ENCODE data around the gene FLNB. TPM values are rescaled to one million over a fixed set of nuclear protein-coding genes. Genes with fewer than 3 reads are reported as not detected.
A peak's percentile ranks its signal among the peaks of the same experiment; 100 is the strongest.

FLNB gene
- total and polyA plus RNA-seq, 2 of the 13 experiments (the other 11 are each of a cell fraction or from before 2014, with no cell fraction given): 106 to 130 TPM

- TF ChIP-seq ZNF784 (CRISPR knock-in tag; IDR thresholded peaks at IDR 0.05; ENCODE audit: borderline replicate concordance) (no peak), ZNF503 (CRISPR knock-in tag; IDR thresholded peaks at IDR 0.05) (no peak), ZZZ3 (CRISPR knock-in tag; IDR thresholded peaks at IDR 0.05; ENCODE audit: borderline replicate concordance) (no peak), DZIP1 (CRISPR knock-in tag; IDR thresholded peaks at IDR 0.05) (no peak), ZNF772 (CRISPR knock-in tag; IDR thresholded peaks at IDR 0.05) (no peak), POGK (CRISPR knock-in tag; conservative IDR thresholded peaks at IDR 0.05) (0 out of 2 replicates have a peak, but pooled peaks have one; percentile 9), ZNF18 (CRISPR knock-in tag; IDR thresholded peaks at IDR 0.05; ENCODE audit: insufficient replicate concordance) (no peak), HIVEP1 (CRISPR knock-in tag; IDR thresholded peaks at IDR 0.05) (no peak; the same call in 1 of the 2 replicates), MEIS1 (CRISPR knock-in tag; IDR thresholded peaks at IDR 0.05; ENCODE audit: borderline replicate concordance) (0 out of 2 replicates have a peak, but pooled peaks have one; percentile 15), ZNF614 (CRISPR knock-in tag; IDR thresholded peaks at IDR 0.05; ENCODE audit: borderline replicate concordance) (no peak), HOXA3 (CRISPR knock-in tag; IDR thresholded peaks at IDR 0.05) (no peak), ZNF780A (CRISPR knock-in tag; IDR thresholded peaks at IDR 0.05) (no peak), EZH2 (conservative IDR thresholded peaks at IDR 0.05; ENCODE audit: low read depth, low read length) (no peak), ZSCAN25 (CRISPR knock-in tag; IDR thresholded peaks at IDR 0.05) (no peak), GFI1 (CRISPR knock-in tag; IDR thresholded peaks at IDR 0.05; ENCODE audit: borderline replicate concordance) (peak; percentile 80; the same call in 1 of the 2 replicates), SPEN (CRISPR knock-in tag; IDR thresholded peaks at IDR 0.05; ENCODE audit: low read depth) (peak; percentile 42), ZNF558 (CRISPR knock-in tag; IDR thresholded peaks at IDR 0.05; ENCODE audit: borderline replicate concordance) (no peak), THAP8 (CRISPR knock-in tag; IDR thresholded peaks at IDR 0.05; ENCODE audit: borderline replicate concordance) (peak; percentile 50; the same call in 1 of the 2 replicates), RORA (CRISPR knock-in tag; IDR thresholded peaks at IDR 0.05) (no peak)
Observed at GRCh38 chr3:58173029-58173668, 164.9 kb downstream of the FLNB start (continued).
